Osteoblast (primary cell): ENCODE measurements around the gene SEPTIN5. TPM values are rescaled to one million over a fixed set of nuclear protein-coding genes. Genes with fewer than 3 reads are reported as not detected.

Experiments used
- DNase-seq: peaks from one replicate; pipeline ENCODE4 v3.0.0; 2011; ENCODE audit warnings: low spot score, mixed read lengths; ENCODE audit not compliant: insufficient read length; ENCODE audit errors: missing footprints
- H2AFZ ChIP-seq: 2 replicates; pipeline ENCODE4 v1.6.0; 2011; ENCODE audit warnings: mild to moderate bottlenecking, low read length
- H3K27ac ChIP-seq: 2 replicates; pipeline ENCODE4 v1.5.1; 2011; ENCODE audit warnings: mild to moderate bottlenecking, low read depth, low read length, moderate library complexity
- H3K27me3 ChIP-seq: 2 replicates; pipeline ENCODE4 v1.6.0; 2012; ENCODE audit warnings: mild to moderate bottlenecking, control low read depth, inconsistent platforms, low read length, moderate library complexity; ENCODE audit not compliant: insufficient read depth
- H3K36me3 ChIP-seq: 2 replicates; pipeline ENCODE4 v1.5.1; 2011; ENCODE audit warnings: mild to moderate bottlenecking, low read length, control low read depth, moderate library complexity; ENCODE audit not compliant: insufficient read depth
- H3K4me1 ChIP-seq: 2 replicates; pipeline ENCODE4 v1.5.1; 2011; ENCODE audit warnings: mild to moderate bottlenecking, low read length, control low read depth, moderate library complexity; ENCODE audit not compliant: insufficient read depth
- H3K4me2 ChIP-seq: 2 replicates; pipeline ENCODE4 v1.6.0; 2011; ENCODE audit warnings: mild to moderate bottlenecking, low read length; ENCODE audit not compliant: insufficient read depth
- H3K4me3 ChIP-seq: fragments of 200-600 bp; sonication (generic); 3 replicates; pipeline ENCODE4 v1.5.1; 2012; ENCODE audit warnings: mild to moderate bottlenecking, low read length, inconsistent platforms; ENCODE audit not compliant: insufficient read depth
- H3K79me2 ChIP-seq: 2 replicates; pipeline ENCODE4 v1.6.0; 2012; ENCODE audit warnings: mild to moderate bottlenecking, low read length, control low read depth, inconsistent platforms; ENCODE audit not compliant: insufficient read depth
- H3K9me3 ChIP-seq: 2 replicates; pipeline ENCODE4 v1.5.1; 2011; ENCODE audit warnings: low read depth, low read length, control low read depth
- H4K20me1 ChIP-seq: 2 replicates; pipeline ENCODE4 v1.6.0; 2012; ENCODE audit warnings: mild to moderate bottlenecking, low read length, control low read depth; ENCODE audit not compliant: insufficient read depth
- total RNA-seq: library from RNA; depleted of rRNA; stranded (reverse); fragments of >200 nt; gene quantifications from 2 replicates; pipeline ENCODE4 v1.2.3, GENCODE V29; 2012
- TF ChIP-seq, protein P1 (sequence below): IDR thresholded peaks from 2 replicates; pipeline ENCODE4 v1.5.1; 2011; ENCODE audit warnings: mild to moderate bottlenecking, low read depth, low read length, moderate library complexity; ENCODE audit errors: extremely low read depth

SEPTIN5 gene
- total RNA-seq, 1 donor = 14.5 TPM

DNA sequence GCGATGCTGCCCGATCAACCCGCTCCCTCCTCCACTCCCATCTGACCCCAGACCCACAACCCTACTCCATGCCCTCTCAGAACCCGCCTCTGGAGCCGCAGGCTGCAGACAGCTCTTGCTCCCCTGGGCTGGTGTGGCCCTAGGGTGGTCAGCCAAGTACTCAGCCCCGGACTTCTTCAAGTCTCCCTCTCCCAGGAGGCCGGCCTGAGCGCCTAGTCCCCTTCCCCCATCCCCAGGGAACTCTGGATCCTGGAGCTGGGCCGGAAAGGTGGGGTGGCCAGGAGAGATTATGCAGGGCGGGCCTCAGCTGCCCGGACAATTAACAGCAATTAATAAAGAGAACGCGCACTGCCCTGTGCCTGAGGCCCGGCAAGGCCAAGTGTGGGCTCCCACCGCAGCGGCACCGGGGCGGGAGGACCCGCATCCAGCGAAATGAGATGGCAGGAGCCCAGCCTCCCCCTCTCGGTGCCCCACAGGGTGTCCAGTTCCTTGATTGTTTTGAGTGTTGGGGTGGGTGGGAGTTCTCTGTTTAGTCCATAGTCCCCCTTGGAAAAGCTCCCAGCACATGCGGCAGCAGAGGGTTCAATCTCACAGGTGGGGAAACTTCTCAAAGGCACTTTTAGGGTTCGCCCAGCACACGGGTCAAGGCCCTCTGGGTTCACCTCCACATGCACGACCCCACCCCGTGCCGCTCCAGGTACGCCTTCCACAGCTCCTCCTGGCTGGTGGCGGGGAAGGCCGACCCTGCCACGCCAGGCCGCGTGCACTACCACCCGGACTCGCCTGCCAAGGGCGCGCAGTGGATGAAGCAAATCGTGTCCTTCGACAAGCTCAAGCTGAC, 49.4 kb downstream of the SEPTIN5 start:
- no peaks in the 10 kb centered on the region for H3K79me2 ChIP-seq
- no peaks in the 10 kb centered on the region for H3K36me3 ChIP-seq
- no peak for DNase-seq
- H3K27ac ChIP-seq = no peak overlapping the region
- no peak overlapping the region for H3K4me3 ChIP-seq
- peaks cover 55% of the 10 kb centered on the region for H3K27me3 ChIP-seq
- no peaks in the 10 kb centered on the region for H3K9me3 ChIP-seq
- H3K4me1 ChIP-seq = no peaks in the 10 kb centered on the region
- TF ChIP-seq, protein P1, sequence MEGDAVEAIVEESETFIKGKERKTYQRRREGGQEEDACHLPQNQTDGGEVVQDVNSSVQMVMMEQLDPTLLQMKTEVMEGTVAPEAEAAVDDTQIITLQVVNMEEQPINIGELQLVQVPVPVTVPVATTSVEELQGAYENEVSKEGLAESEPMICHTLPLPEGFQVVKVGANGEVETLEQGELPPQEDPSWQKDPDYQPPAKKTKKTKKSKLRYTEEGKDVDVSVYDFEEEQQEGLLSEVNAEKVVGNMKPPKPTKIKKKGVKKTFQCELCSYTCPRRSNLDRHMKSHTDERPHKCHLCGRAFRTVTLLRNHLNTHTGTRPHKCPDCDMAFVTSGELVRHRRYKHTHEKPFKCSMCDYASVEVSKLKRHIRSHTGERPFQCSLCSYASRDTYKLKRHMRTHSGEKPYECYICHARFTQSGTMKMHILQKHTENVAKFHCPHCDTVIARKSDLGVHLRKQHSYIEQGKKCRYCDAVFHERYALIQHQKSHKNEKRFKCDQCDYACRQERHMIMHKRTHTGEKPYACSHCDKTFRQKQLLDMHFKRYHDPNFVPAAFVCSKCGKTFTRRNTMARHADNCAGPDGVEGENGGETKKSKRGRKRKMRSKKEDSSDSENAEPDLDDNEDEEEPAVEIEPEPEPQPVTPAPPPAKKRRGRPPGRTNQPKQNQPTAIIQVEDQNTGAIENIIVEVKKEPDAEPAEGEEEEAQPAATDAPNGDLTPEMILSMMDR = no peak
- no peak overlapping the region for H2AFZ ChIP-seq
- H3K4me2 ChIP-seq = no peak overlapping the region
- H4K20me1 ChIP-seq = no peaks in the 10 kb centered on the region

DNA sequence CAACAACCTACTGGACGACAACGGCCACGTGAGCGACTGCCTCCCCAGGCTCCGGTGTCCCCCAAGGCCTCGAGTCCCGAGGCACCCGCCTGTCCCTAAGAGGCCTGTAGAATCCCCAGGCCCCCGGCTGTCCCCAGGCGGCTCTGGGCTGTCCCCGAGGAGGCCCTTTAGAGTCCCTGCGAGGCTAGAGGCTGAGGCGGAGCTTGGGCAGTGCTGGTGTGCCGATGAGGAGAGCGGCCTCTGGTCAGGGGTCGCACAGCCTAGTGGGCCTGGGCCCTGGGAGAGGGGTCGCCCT, 49.9 kb downstream of the SEPTIN5 start:
- peaks cover 52% of the 10 kb centered on the region for H3K27me3 ChIP-seq
- no peak for DNase-seq
- H3K36me3 ChIP-seq = no peaks in the 10 kb centered on the region
- H2AFZ ChIP-seq = no peak overlapping the region
- no peaks in the 10 kb centered on the region for H4K20me1 ChIP-seq
- TF ChIP-seq, protein P1 = no peak
- no peak overlapping the region for H3K27ac ChIP-seq
- H3K79me2 ChIP-seq = no peaks in the 10 kb centered on the region
- no peaks in the 10 kb centered on the region for H3K9me3 ChIP-seq
- no peak overlapping the region for H3K4me3 ChIP-seq
- H3K4me2 ChIP-seq = no peak overlapping the region
- H3K4me1 ChIP-seq = no peaks in the 10 kb centered on the region

DNA sequence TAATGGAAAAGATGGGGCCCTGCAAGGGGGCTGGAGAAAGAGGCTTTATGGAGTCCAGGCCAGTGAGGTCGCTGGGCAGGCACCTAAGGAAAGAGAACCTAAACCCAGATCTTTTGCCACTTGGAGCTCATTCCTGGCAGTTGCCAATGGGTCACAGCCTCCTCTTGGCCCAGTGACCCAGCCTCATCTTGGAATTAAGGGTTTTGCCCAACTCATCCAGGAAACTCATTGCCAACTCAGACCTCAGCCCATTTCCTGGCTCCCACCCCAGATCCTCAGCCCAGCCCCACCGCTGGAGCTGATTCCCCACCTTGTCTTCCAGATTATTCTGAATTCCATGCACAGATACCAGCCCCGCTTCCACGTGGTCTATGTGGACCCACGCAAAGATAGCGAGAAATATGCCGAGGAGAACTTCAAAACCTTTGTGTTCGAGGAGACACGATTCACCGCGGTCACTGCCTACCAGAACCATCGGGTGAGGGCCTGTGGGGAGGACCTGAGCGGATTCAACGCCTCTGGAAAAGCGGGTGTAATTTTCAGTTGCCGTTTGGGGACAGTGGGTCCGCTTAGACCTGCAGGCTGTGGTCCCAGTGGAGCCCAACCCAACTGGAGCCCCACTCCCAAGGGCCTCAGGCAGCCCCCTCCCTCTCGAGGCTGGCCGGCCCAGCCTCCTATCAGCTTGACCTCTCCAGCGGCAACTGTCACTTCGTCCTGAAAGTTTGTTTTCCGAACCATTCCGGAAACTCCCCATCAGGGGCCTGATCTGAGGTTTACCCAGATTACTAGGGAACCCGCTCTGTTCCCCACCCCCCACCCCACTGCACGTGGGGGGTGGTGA, 50.6 kb downstream of the SEPTIN5 start:
- no peak overlapping the region for H2AFZ ChIP-seq
- peaks cover 46% of the 10 kb centered on the region for H3K27me3 ChIP-seq
- no peaks in the 10 kb centered on the region for H4K20me1 ChIP-seq
- no peaks in the 10 kb centered on the region for H3K36me3 ChIP-seq
- H3K27ac ChIP-seq = no peak overlapping the region
- H3K4me1 ChIP-seq = no peaks in the 10 kb centered on the region
- H3K9me3 ChIP-seq = no peaks in the 10 kb centered on the region
- H3K4me3 ChIP-seq = no peak overlapping the region
- TF ChIP-seq, protein P1 = no peak
- no peaks in the 10 kb centered on the region for H3K79me2 ChIP-seq
- no peak for DNase-seq
- H3K4me2 ChIP-seq = no peak overlapping the region
